Limb (tissue), 2 donors: ENCODE measurements around the gene ZNF512B.
"Not testable (repeated sequence)": the region's sequence is repeated elsewhere in the genome, so short reads cannot be mapped to it uniquely, and the experiment has no call there.

ENCODE experiments used
- DNase-seq, 2 donors: peaks; one replicate each; pipeline ENCODE4 v3.0.0-alpha.2; 2016; ENCODE audit errors: extremely low spot score in 2 of 2

ZNF512B gene

GRCh38 chr20:63963784-63964301 is 5.9 kb downstream of the ZNF512B start:
- DNase-seq: no peak

- DNase-seq: no peak
These were observed 6.4 kb downstream of the ZNF512B start for GRCh38 chr20:63963348-63963741.

- no peak for DNase-seq
These were observed 7.0 kb downstream of the ZNF512B start for GRCh38 chr20:63962426-63963347.

GRCh38 chr20:63961664-63962425 is 7.9 kb downstream of the ZNF512B start:
- DNase-seq: no peak

GRCh38 chr20:63960654-63961621 is 8.8 kb downstream of the ZNF512B start:
- DNase-seq: not testable (repeated sequence)

GRCh38 chr20:63959699-63960075 is 10.0 kb downstream of the ZNF512B start:
- DNase-seq: no peak

GRCh38 chr20:63958964-63959698 is 10.6 kb downstream of the ZNF512B start:
- DNase-seq: no peak

- DNase-seq: no peak
These were observed 11.3 kb downstream of the ZNF512B start for GRCh38 chr20:63958471-63958870.

GRCh38 chr20:63957690-63958441 is 11.9 kb downstream of the ZNF512B start:
- DNase-seq: no peak

- peak; percentile 69 to 74 for DNase-seq
These were observed 12.6 kb downstream of the ZNF512B start for GRCh38 chr20:63957004-63957689.

GRCh38 chr20:63956664-63957003 is 13.1 kb downstream of the ZNF512B start:
- no peak for DNase-seq

- peak; percentile 89 to 90 for DNase-seq
These were observed 13.7 kb downstream of the ZNF512B start, which contains the start of gene UCKL1 for GRCh38 chr20:63955827-63956663. Gene UCKL1, minus strand, starts transcription at chr20:63956416. Its CDS starts 44 bp downstream, at chr20:63956372.

GRCh38 chr20:63955281-63955826 is 14.4 kb downstream of the ZNF512B start:
- DNase-seq: no peak

- no peak for DNase-seq
These were observed 15.8 kb downstream of the ZNF512B start for GRCh38 chr20:63953764-63954429.

GRCh38 chr20:63952769-63953168 is 17.0 kb downstream of the ZNF512B start:
- DNase-seq: no peak

- no peak for DNase-seq
These were observed 17.6 kb downstream of the ZNF512B start for GRCh38 chr20:63952210-63952535.

- no peak for DNase-seq
These were observed 18.1 kb downstream of the ZNF512B start for GRCh38 chr20:63951398-63952209.
